Measurements from ENCODE around the gene DTNB.

GRCh38 chr2:25700221-25700660 lies 26.9 kb upstream of the DTNB start:
- TF ChIP-seq CTCF (IDR thresholded peaks at IDR 0.05): peak; percentile 63 to 70 (median 68)
- no peak for TF ChIP-seq POLR2AphosphoS5 (IDR thresholded peaks at IDR 0.05)
- TF ChIP-seq POLR2A (IDR thresholded peaks at IDR 0.05): no peak

Measured in gastroesophageal sphincter (tissue), 3 donors.